Stimulated activated CD8-positive, alpha-beta memory T cell treated with anti-CD3 and anti-CD28 coated beads, Interleukin-7, amount 100 ng/mL, for 24 hours (primary cell): ENCODE results near the gene CDC42EP4.

ENCODE experiments used
- DNase-seq: peaks from one replicate; pipeline ENCODE4 v3.0.0-alpha.2; 2020; ENCODE audit warnings: low read depth

The CDC42EP4 gene

GRCh38 chr17:73300392-73300791 lies 11.4 kb downstream of the CDC42EP4 start:
- DNase-seq, result no peak

- DNase-seq, result no peak
These were observed 13.6 kb downstream of the CDC42EP4 start for GRCh38 chr17:73297934-73298861.

DNA sequence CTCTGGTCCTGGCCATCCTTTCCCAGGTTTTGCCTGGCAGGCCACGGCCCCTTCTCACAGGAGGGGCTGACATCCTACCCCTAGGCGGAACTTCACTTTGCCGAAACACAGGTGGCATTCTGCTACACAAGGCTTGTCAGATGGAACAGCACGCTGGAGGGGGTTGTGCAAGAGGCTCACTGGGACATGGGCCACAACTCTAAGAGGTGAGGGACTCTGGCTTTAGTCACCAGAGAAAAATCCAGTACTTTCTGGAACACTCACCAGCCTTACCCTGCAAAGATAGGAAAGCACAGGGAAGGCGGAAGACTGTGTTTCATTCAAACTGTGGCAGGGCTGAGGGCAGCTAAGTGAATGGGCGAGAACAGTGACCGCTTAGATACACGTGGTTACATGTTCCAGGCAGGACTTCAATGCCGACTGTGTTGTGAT lies 18.3 kb downstream of the CDC42EP4 start:
- no peak for DNase-seq

GRCh38 chr17:73293031-73293430 lies 18.8 kb downstream of the CDC42EP4 start:
- DNase-seq, result no peak

DNA sequence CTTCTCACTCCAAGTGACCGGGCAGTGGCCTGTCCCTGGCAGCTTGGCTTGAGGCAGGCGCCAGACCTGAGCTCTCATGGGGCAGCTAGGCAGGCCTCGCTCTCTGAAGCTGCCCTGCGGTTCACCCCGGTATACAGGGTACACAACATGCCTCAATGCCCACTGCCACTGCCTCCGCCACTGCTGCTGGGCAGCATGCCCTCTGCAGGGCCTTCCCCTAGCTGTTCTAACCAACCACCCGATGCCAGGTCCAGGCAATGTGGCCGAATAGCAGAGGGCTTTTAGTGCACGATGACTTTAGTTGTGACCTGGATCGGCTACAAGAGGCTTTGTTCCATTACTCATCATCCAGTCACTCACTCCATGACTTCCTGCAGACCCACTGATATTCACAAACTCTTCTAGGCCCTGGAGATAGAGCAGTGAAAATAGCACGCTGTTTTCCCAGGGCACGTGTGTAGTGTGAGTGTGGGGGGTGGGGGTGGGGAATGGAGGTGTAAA lies 19.7 kb downstream of the CDC42EP4 start:
- DNase-seq, result no peak

GRCh38 chr17:73291260-73291801 lies 20.5 kb downstream of the CDC42EP4 start:
- no peak for DNase-seq

DNA sequence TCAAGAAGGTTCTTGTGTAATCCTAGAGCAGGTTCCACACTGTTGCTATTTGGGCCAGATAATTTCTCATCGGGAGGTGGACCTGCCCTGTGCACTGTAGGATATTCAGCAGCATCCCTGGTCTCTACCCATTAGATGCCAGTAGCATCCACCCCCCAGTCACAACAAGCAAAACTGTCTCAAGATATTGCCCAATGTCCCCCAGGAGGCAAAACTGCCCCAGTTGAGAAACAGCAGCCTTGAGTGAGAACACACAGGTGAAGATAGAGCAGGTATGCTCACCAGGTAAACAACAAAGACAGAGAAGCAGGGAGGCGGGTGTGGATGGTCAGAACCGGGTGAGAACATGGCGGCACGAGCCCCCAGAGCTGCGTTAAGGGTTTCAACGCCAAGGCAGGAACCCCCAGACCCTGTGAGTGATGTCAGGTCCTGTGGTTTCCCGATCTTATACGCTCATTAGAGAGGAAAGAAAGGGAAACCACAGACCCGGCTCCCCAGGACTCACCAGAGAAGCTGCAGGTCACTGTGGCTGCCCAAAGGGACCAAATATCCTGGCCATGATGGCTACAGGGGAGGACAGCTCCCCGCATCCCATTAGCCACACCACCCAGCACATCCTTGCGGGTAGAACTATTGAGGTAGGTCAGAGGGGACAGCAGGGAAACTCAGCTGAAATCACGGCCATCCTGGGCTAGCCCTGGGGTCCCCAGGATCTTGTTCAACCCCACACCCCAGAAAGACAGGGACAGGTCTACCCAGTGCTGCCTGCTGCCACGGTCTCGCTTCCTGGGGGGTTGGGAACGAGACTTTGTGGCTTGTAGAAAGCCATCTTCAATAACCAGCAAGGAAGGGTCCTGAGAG lies 21.2 kb downstream of the CDC42EP4 start:
- DNase-seq, result no peak

- DNase-seq, result no peak
These were observed 22.1 kb downstream of the CDC42EP4 start for GRCh38 chr17:73289549-73290254.

GRCh38 chr17:73288534-73289302 lies 23.1 kb downstream of the CDC42EP4 start:
- DNase-seq, result no peak

GRCh38 chr17:73286863-73287296 lies 24.9 kb downstream of the CDC42EP4 start:
- no peak for DNase-seq

- DNase-seq, result no peak
These were observed 25.6 kb downstream of the CDC42EP4 start for GRCh38 chr17:73285916-73286862.

GRCh38 chr17:73285603-73285908 lies 26.2 kb downstream of the CDC42EP4 start:
- no peak for DNase-seq

- DNase-seq, result no peak
These were observed 26.7 kb downstream of the CDC42EP4 start for GRCh38 chr17:73284906-73285602.

- DNase-seq, result no peak
These were observed 27.4 kb downstream of the CDC42EP4 start for GRCh38 chr17:73284354-73284753.

DNA sequence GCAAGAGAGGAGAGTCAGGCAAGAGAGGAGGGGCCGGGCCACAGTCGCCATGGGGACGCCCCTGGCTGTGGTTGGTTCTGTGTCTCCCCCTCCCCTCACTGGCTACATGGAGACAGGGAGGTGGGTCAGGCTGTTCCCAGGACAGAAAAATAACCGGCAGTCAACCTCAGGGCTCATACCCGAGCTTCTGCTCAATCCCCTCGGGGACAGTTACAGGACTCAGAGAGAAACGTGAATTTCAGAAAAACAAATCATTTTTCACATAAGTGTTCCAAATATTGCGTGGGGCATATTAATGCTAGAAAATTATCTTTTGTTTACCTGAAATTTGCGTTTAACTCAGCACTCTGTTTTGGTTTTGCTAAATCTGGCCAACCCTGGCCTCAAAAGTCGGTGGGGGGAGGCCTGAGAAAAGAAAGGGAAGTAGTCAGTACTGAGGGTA lies 27.9 kb downstream of the CDC42EP4 start:
- DNase-seq, result no peak

GRCh38 chr17:73283250-73283649 lies 28.6 kb downstream of the CDC42EP4 start:
- no peak for DNase-seq

DNA sequence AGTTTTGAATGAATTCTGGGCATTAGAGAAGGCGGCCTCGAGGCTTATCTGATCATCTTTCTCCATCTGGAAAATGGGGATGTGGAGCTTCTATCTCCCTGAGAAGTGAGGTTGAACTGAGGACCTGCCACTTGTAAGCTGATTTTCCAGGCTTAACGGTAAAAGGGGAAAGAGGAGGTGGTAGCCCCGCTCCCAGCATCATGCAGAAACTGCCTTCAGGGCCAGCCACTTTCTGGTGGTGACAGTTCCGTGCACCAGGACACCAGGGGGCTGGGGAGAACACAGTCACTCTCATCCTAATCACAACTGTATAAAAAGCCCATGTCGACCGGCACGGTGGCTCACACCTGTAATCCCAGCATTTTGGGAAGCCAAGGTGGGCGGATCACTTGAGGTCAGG lies 29.2 kb downstream of the CDC42EP4 start:
- no peak for DNase-seq

- no peak for DNase-seq
These were observed 29.9 kb downstream of the CDC42EP4 start for GRCh38 chr17:73281928-73282327.

DNA sequence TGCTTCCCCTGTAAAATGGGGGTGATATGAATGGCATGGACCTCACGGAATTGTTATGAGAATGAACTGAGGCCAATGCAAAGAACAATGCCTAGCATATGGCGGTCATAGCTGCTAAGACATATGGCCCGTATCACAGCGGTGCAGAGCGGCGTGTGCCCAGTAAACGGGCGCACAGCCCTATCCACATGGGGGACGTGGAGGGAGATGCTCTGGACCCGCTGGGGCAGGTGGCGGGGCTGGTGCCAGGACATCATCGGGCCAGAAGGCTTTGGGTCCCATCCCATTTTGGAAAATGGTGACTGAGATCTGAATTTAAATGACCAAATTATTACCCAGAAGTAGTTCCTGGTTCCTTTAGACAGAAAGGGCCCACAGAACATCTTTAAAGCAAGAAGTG lies 31.6 kb downstream of the CDC42EP4 start:
- no peak for DNase-seq
